Measurements from ENCODE around the gene GABRD. TPM values are rescaled to one million over a fixed set of nuclear protein-coding genes. Genes with fewer than 3 reads are reported as not detected.

Gene GABRD
- total and polyA plus RNA-seq, 2 donors (not counting 3 experiments of a cell fraction or from before 2014, with no cell fraction given) = not detected

GRCh38 chr1:2043886-2044285 is 24.7 kb downstream of the GABRD start:
- intact Hi-C loops (cut with micrococcal nuclease) = no loop called here
- Histone ChIP-seq H4K20me1 (replicated peaks; ENCODE audit: control insufficient read depth, extremely low read depth, insufficient read depth, low read length) (no peaks in the 10 kb centered on the region), H2AFZ (ENCODE audit: low read depth, low read length) (no peak overlapping the region), H3K27ac (ENCODE audit: insufficient read depth, low read depth, low read length) (no peak overlapping the region), H3K36me3 (ENCODE audit: control insufficient read depth in 2 of 2, extremely low read depth in 1 of 2, insufficient read depth in 2 of 2, low read length in 2 of 2) (no peaks in the 10 kb centered on the region), H3K9ac (replicated peaks; ENCODE audit: extremely low read depth, insufficient read depth, low read length) (no peak overlapping the region), H3K79me2 (ENCODE audit: control insufficient read depth, insufficient read depth, low read length) (no peaks in the 10 kb centered on the region), H3K27me3 (ENCODE audit: control insufficient read depth in 2 of 2, insufficient read depth in 2 of 2, low read length in 2 of 2) (peaks cover 0 to 5% of the 10 kb centered on the region in 2 experiments), H3K4me3 (replicated peaks in 1 of 3; ENCODE audit: insufficient read depth in 1 of 3, low read depth in 1 of 3, low read length in 3 of 3) (no peak overlapping the region), H3K9me3 (replicated peaks; ENCODE audit: control insufficient read depth, insufficient read depth, low read length) (no peaks in the 10 kb centered on the region), H3K9me1 (replicated peaks; ENCODE audit: control insufficient read depth, extremely low read depth, insufficient read depth, low read length) (no peaks in the 10 kb centered on the region), H3K4me2 (ENCODE audit: insufficient read depth, low read length) (no peak overlapping the region), H3K4me1 (ENCODE audit: control insufficient read depth, extremely low read depth, insufficient read depth, low read length) (no peaks in the 10 kb centered on the region)
- TF ChIP-seq MYC (IDR thresholded peaks at IDR 0.05; ENCODE audit: low read depth, low read length) = no peak
- TF ChIP-seq EZH2 (IDR thresholded peaks at IDR 0.05; ENCODE audit: borderline replicate concordance, low read depth, low read length, severe bottlenecking) = no peak
- TF ChIP-seq POLR2A (IDR thresholded peaks at IDR 0.05; ENCODE audit: low read depth, low read length) = no peak
- TF ChIP-seq MAX (IDR thresholded peaks at IDR 0.05; ENCODE audit: insufficient read depth, insufficient read length) = no peak
- no peak for TF ChIP-seq FOS (IDR thresholded peaks at IDR 0.05; ENCODE audit: borderline replicate concordance, insufficient read depth, low read length)
- TF ChIP-seq CTCF (IDR thresholded peaks at IDR 0.05; ENCODE audit: extremely low read depth in 1 of 2, insufficient read depth in 1 of 2, low read depth in 1 of 2, low read length in 2 of 2) = no peak
- TF ChIP-seq JUN (IDR thresholded peaks at IDR 0.05; ENCODE audit: borderline replicate concordance, insufficient read depth, insufficient read length, low read depth) = no peak
- TF ChIP-seq GATA2 (IDR thresholded peaks at IDR 0.05; ENCODE audit: insufficient read depth, insufficient read length, low read depth, low read length) = no peak
- no peak for TF ChIP-seq POLR2AphosphoS5 (IDR thresholded peaks at IDR 0.05; ENCODE audit: insufficient read depth, low read depth, low read length)
- ChIA-PET POLR2A (no interaction called here), CTCF (interaction anchor here (1.1 to 4.2 kb wide), 15 partner anchors 9 to 130 kb away, joined by 4 to 108 read pairs (median 5); partner anchors contain the start of gene CFAP74)
- no TSS peak for BruUV-seq (replicated peaks)
- FAIRE-seq (no peak), DNase-seq (ENCODE audit: low read depth, low spot score) (no peak)
- dilution Hi-C loops (cut with MboI; ENCODE audit: extremely low pct_ligation_motif_present, low sequenced_read_pairs) = no loop called here

All from endothelial cell of umbilical vein (primary cell).